Fibroblast of lung (primary cell): ENCODE results near the gene ZFR. TPM values are rescaled to one million over a fixed set of nuclear protein-coding genes. Genes with fewer than 3 reads are reported as not detected.

Source experiments
- DNase-seq, 2 donors: peaks; one replicate each; pipeline versions ENCODE4 v3.0.0 to v3.0.0-alpha.2; 2010; ENCODE audit warnings: low read depth in 2 of 2
- H2AFZ ChIP-seq: 2 replicates; pipeline ENCODE4 v1.5.1; 2012; ENCODE audit warnings: low read length, control low read depth, inconsistent platforms
- H3K27ac ChIP-seq: 2 replicates; pipeline ENCODE4 v1.5.1; 2011; ENCODE audit warnings: low read length, control low read depth; ENCODE audit not compliant: insufficient read depth
- H3K27me3 ChIP-seq: 2 replicates; pipeline ENCODE4 v1.5.1; 2011; ENCODE audit warnings: mild to moderate bottlenecking, low read length; ENCODE audit not compliant: control insufficient read depth, insufficient read depth
- H3K36me3 ChIP-seq: 2 replicates; pipeline ENCODE4 v1.5.1; 2011; ENCODE audit warnings: low read length; ENCODE audit not compliant: control insufficient read depth, insufficient read depth
- H3K4me1 ChIP-seq: 2 replicates; pipeline ENCODE4 v1.5.1; 2011; ENCODE audit warnings: low read length; ENCODE audit not compliant: control insufficient read depth, insufficient read depth; ENCODE audit errors: extremely low read depth
- H3K4me2 ChIP-seq: 2 replicates; pipeline ENCODE4 v1.5.1; 2011; ENCODE audit warnings: low read length, control low read depth; ENCODE audit not compliant: insufficient read depth; ENCODE audit errors: extremely low read depth
- H3K4me3 ChIP-seq, 4 experiments: fragments of 200-600 bp in 1 of 4; sonication (generic) in 1 of 4; replicated peaks in 1 of 4; 2 replicates each; pipeline ENCODE4 v1.5.1; 2011 to 2016; ENCODE audit warnings: low read length in 4 of 4, low read depth in 3 of 4, mild to moderate bottlenecking in 3 of 4, control low read depth in 2 of 4, inconsistent platforms in 1 of 4, mixed read lengths in 1 of 4; ENCODE audit not compliant: insufficient read depth in 1 of 4; ENCODE audit errors: control extremely low read depth in 1 of 4
- H3K79me2 ChIP-seq: 2 replicates; pipeline ENCODE4 v1.5.1; 2012; ENCODE audit warnings: mild to moderate bottlenecking, low read length, inconsistent platforms; ENCODE audit not compliant: control insufficient read depth, insufficient read depth
- H3K9ac ChIP-seq: 2 replicates; pipeline ENCODE4 v1.5.1; 2011; ENCODE audit warnings: mild to moderate bottlenecking, low read length, control low read depth; ENCODE audit not compliant: insufficient read depth
- H3K9me3 ChIP-seq: 2 replicates; pipeline ENCODE4 v1.5.1; 2012; ENCODE audit warnings: low read depth, low read length; ENCODE audit not compliant: control insufficient read depth, insufficient read depth
- H4K20me1 ChIP-seq: 2 replicates; pipeline ENCODE4 v1.5.1; 2011; ENCODE audit warnings: low read length; ENCODE audit not compliant: control insufficient read depth, insufficient read depth; ENCODE audit errors: extremely low read depth
- CTCF ChIP-seq, 2 donors: IDR thresholded peaks in 1 of 2; conservative IDR thresholded peaks in 1 of 2; 1 replicate in 1 of 2; 2 replicates in 1 of 2; pipeline ENCODE4 v1.5.1; 2011 to 2012; ENCODE audit warnings: low read length in 2 of 2, control low read depth in 1 of 2, inconsistent platforms in 1 of 2, low read depth in 1 of 2, mild to moderate bottlenecking in 1 of 2
- EZH2 ChIP-seq: IDR thresholded peaks from 2 replicates; pipeline ENCODE4 v1.5.1; 2012; ENCODE audit warnings: low read length, control low read depth, mild to moderate bottlenecking; ENCODE audit errors: missing control alignments
- polyA plus RNA-seq, 2 donors: library from polyadenylated mRNA; depleted of rRNA in 1 of 2; stranded (reverse) in 1 of 2; unstranded in 1 of 2; fragments of >200 nt; gene quantifications; 2 replicates each; pipeline ENCODE4 v1.2.1, GENCODE V29; 2011 to 2012; ENCODE audit warnings: missing spikeins in 1 of 2
- total RNA-seq: library from RNA; depleted of rRNA; stranded (reverse); fragments of >200 nt; gene quantifications from 2 replicates; pipeline ENCODE4 v1.2.1, GENCODE V29; 2014

ZFR gene
- total and polyA plus RNA-seq, 2 donors (not counting 1 experiment from before 2014, with no cell fraction given): 56.8 to 113 TPM

- no peak for TF ChIP-seq CTCF (conservative IDR thresholded peaks at IDR 0.05 in 1 of 2, IDR thresholded peaks at IDR 0.05 in 1 of 2; ENCODE audit: low read depth in 1 of 2, low read length in 2 of 2)
- no peak for TF ChIP-seq EZH2
- H4K20me1 ChIP-seq: no peaks in the 10 kb centered on the region
- no peaks in the 10 kb centered on the region for H3K4me1 ChIP-seq
- H3K4me2 ChIP-seq: no peak overlapping the region
- no peak for DNase-seq
- H2AFZ ChIP-seq: no peak overlapping the region
- no peaks in the 10 kb centered on the region for H3K9me3 ChIP-seq
- no peaks in the 10 kb centered on the region for H3K27me3 ChIP-seq
- no peak overlapping the region for H3K4me3 ChIP-seq
- no peak overlapping the region for H3K9ac ChIP-seq
- no peak overlapping the region for H3K27ac ChIP-seq
- H3K36me3 ChIP-seq: no peaks in the 10 kb centered on the region
- peaks cover 28% of the 10 kb centered on the region for H3K79me2 ChIP-seq
Observed at GRCh38 chr5:32304622-32305021, 139.9 kb downstream of the ZFR start.

Other genes with a start within 250 kb of the ZFR start
- gene MTMR12, start 131.8 kb downstream of the ZFR start, total RNA-seq: 14.4 and 18.5 TPM in 2 replicates
- 18.6 and 22.7 TPM in 2 replicates for gene MTMR12, start 131.8 kb downstream of the ZFR start, polyA plus RNA-seq
- gene SUB1, start 140.8 kb upstream of the ZFR start, total RNA-seq: 76.5 and 88.0 TPM in 2 replicates
- 349 and 358 TPM in 2 replicates for gene SUB1, start 140.8 kb upstream of the ZFR start, polyA plus RNA-seq